Inflammatory macrophage treated with lipopolysaccharide for 4 hours (primary cell): ENCODE results near the gene PDK3.

Experiments used
- DNase-seq: peaks from one replicate; pipeline ENCODE4 v3.0.0-alpha.2; 2020

PDK3 gene

DNA sequence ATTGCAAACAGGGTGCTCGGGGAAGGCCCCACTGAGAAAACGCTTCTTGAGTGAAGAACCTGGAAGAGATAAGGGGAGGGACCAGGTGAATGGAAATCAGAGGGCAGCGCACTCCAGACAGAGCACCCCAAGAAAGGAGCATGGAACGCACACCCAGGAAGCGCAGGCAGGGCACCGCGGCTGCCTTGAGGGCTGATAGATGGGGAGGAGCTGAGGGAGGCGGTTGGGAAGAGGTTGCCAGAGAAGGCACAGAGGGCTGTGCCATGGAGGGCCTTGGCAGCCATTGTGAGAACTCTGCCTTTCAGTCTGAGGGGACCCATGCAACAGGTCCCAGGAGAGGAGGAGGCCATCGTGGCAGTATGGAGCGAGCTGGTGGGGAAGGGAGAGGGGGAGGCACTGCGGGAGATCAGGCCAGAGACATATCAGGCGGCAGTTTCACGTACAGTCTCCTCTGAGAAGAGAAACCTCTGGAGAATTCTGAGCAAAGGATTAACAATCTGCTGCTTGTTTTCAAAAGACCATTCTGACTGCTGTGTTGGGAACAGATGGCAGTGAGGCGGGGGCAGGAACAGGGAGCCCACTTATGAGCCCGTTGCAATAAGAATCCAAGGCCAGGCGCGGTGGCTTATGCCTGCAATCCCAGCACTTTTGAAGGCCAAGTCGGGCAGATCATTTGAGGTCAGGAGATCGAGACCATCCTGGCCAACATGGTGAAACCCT, 98.4 kb downstream of the PDK3 start:
- DNase-seq = no peak

GRCh38 chrX:24566240-24566639, 101.2 kb downstream of the PDK3 start:
- no peak for DNase-seq

DNA sequence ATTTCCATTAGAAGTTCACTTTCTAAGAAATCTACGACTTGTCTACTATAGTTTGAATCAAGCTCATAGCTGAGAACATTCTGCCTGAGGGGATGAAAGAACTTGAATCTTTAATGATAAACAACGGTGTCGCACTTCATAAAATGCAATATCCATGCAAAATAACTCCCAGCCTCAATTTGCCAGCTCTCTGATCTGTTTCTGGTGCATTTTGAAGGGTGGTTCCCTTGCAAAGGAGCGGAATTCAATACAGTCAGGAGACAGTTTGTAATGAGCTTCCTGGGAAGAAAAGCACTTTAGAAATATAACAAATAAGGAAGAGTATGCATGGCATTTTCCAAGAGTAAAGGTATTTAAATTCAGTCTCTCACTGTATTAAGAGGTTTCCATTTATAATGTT, 102.1 kb downstream of the PDK3 start:
- no peak for DNase-seq

GRCh38 chrX:24574743-24575142, 109.7 kb downstream of the PDK3 start:
- DNase-seq = peak; percentile 28

DNA sequence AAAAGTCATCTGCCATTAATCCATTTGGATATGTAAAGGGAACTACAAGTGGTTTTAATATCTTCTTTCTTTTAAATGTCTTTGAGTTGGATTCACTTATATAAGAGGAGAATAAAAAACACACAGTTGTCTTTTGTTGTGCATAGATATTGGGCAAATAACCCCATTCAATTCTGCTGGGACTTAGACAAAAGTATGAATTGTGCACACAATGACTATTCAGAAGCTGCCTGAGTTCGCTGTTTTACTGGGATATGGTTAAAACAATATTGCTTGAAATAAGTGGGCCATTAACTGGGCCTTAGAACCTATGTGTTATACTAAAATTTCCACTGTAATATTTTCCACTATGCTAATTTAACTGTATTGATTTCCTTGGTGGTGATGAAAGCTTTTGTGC, 110.4 kb downstream of the PDK3 start:
- DNase-seq = no peak

DNA sequence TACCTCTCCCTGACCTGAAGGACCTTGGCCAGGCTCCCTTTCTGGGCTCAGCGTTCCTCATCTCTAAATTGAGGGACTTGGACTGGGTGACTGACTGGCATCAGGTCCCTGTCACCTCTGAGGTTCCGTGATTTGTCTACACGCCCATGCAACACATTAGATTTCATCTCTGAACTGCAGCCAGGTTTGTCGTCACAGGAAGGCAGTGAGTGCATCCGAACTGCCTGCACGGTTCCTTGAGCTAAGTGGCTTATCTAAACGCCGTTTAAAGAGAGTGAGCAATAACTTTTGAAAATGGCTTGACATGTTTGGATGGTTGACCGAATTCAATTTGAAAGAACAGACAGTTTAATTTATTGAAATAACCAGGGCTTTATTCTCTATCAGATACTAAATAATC, 112.0 kb downstream of the PDK3 start:
- DNase-seq = no peak
